ENCODE data around the gene ZDHHC14.

ZDHHC14 gene

DNA sequence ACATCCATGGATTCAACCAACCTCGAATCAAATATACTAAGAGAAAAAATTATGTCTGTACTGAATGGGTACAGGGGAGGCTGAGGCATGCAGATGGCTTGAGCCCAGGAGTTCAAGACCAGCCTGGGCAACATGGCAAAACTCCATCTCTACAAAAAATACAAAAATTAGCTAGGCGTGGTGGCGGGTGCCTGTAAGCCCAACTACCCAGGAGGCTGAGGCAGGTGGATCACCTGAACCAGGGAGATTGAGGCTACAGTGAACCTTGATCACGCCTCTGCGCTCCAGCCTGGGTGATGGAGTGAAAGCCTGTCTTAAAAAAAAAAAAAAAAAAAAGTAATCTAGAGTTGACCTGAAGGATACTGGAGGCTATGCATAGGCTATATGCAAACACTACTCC is 223.0 kb downstream of the ZDHHC14 start:
- H3K9me3 ChIP-seq (ENCODE audit: severe bottlenecking): no peaks in the 10 kb centered on the region
- no peak for TF ChIP-seq CTCF (IDR thresholded peaks at IDR 0.05; ENCODE audit: low read depth, low read length)
- no peaks in the 10 kb centered on the region for H3K27me3 ChIP-seq (ENCODE audit: insufficient read depth, low read depth, severe bottlenecking)
- H3K27ac ChIP-seq: no peak overlapping the region
- no peaks in the 10 kb centered on the region for H3K36me3 ChIP-seq
- no peak for DNase-seq
- no peak overlapping the region for H3K4me3 ChIP-seq (ENCODE audit: low read depth, low read length)

DNA sequence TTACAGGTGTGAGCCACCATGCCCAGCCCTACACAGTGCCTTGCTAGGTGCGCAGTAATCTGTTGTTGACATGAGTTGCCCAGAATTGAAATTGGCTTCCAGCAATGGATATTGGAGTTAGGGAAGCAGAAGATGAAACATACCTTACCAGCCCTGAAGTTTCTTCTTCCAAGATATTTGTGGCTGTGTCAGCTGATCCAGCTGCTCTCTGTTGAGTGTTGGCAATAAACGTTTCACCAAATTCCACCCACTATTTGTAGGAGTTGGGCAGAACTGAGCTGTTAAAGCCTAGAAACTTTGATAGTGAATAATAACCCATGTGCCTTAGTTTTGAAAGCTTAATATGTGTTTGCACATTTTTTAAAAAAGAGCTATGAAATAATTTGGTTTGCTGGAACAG is 223.8 kb downstream of the ZDHHC14 start:
- DNase-seq: no peak
- Histone ChIP-seq H3K27ac (no peak overlapping the region; the same call in 1 of the 2 replicates), H3K27me3 (ENCODE audit: insufficient read depth, low read depth, severe bottlenecking) (no peaks in the 10 kb centered on the region), H3K9me3 (ENCODE audit: severe bottlenecking) (no peaks in the 10 kb centered on the region), H3K36me3 (no peaks in the 10 kb centered on the region), H3K4me3 (ENCODE audit: low read depth, low read length) (no peak overlapping the region)
- TF ChIP-seq CTCF (IDR thresholded peaks at IDR 0.05; ENCODE audit: low read depth, low read length): no peak

DNA sequence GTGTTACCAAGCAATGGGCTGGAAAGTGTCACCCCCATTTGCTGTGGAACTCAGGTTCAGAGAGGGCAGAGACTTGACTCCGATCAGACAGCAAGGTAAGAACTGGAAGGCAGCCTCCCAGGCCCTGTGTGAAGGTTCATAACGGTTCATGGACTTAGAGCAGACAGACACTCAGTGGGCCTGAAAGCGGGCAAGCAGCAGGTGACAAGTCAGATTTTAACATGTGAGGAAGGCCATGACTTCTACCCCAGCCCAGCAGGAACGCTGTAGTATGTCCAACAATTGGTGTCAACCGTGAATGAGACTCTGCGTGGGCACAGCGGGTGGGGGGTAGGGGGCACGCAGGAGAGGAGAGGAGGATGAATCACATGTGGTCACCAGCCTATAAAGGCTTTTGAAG is 224.5 kb downstream of the ZDHHC14 start:
- TF ChIP-seq CTCF (IDR thresholded peaks at IDR 0.05; ENCODE audit: low read depth, low read length): no peak
- peak; percentile 51 for DNase-seq
- H3K36me3 ChIP-seq: no peaks in the 10 kb centered on the region
- H3K9me3 ChIP-seq (ENCODE audit: severe bottlenecking): no peaks in the 10 kb centered on the region
- H3K27ac ChIP-seq: peak overlapping the region; percentile 43
- H3K27me3 ChIP-seq (ENCODE audit: insufficient read depth, low read depth, severe bottlenecking): no peaks in the 10 kb centered on the region
- H3K4me3 ChIP-seq (ENCODE audit: low read depth, low read length): no peak overlapping the region

DNA sequence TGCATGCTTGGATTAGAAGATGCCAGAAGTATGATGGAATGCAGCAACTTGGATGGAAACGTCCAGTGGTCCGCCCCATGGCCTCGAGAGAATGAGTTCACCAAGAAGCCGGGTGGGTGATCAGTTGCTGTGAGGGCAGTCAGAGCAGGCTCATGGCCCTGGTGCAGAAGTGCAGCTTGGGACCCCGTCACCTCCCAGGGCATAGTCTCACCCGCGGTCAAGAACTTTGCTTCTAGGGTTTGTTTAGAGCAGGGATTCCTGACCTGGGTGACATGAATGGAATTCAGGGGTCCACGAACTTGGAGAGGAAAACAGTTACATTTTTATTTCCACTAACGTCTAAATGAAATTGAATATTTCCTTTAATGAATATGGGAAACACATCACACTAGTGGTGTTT is 225.5 kb downstream of the ZDHHC14 start:
- no peaks in the 10 kb centered on the region for H3K27me3 ChIP-seq (ENCODE audit: insufficient read depth, low read depth, severe bottlenecking)
- no peaks in the 10 kb centered on the region for H3K36me3 ChIP-seq
- no peaks in the 10 kb centered on the region for H3K9me3 ChIP-seq (ENCODE audit: severe bottlenecking)
- H3K27ac ChIP-seq: peak overlapping the region; percentile 43
- no peak overlapping the region for H3K4me3 ChIP-seq (ENCODE audit: low read depth, low read length)
- DNase-seq: no peak
- TF ChIP-seq CTCF (IDR thresholded peaks at IDR 0.05; ENCODE audit: low read depth, low read length): no peak

DNA sequence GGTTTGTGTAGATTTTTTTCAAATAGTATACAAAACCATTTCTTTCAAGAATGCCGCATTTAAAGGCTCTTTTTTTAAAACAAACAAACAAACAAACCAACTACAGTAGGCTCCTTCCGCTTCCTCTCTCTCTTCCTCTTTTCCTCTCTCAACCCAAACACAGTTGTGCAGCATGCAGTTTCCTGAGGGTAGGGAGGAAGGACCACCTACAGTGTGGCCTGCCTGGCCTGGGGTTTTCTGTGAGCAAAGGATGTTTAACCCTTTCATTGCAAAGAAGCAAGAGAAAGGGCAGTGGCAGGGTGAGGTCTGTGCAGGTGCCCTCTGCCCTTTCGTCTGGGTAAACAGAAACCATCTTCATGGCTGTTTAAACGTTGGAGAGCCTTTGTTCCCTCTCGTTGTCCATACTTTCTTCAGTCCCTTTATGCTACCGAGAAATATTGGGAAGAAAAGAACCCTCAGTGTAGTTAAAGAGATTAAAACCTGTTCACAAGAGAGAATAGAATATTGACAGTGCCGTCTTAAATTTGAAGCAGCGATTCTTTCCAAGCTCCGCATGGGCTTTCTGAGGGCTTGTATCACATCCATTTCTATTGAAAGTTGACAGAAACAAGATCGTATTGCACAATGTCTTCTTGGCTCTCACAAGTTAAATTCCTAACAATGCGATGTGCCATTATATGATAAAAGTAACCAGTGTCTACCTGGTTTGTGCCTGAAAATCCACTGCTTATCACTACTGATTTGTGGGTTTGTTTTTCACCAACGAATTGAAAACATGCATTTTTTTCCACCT is 226.5 kb downstream of the ZDHHC14 start:
- H3K9me3 ChIP-seq (ENCODE audit: severe bottlenecking): no peaks in the 10 kb centered on the region
- DNase-seq: no peak
- H3K27me3 ChIP-seq (ENCODE audit: insufficient read depth, low read depth, severe bottlenecking): no peaks in the 10 kb centered on the region
- H3K4me3 ChIP-seq (ENCODE audit: low read depth, low read length): no peak overlapping the region
- H3K27ac ChIP-seq: no peak overlapping the region
- no peaks in the 10 kb centered on the region for H3K36me3 ChIP-seq
- TF ChIP-seq CTCF (IDR thresholded peaks at IDR 0.05; ENCODE audit: low read depth, low read length): no peak
